ENCODE results near the gene IRAK4. TPM values are rescaled to one million over a fixed set of nuclear protein-coding genes. Genes with fewer than 3 reads are reported as not detected.

IRAK4 gene
- total and polyA plus RNA-seq, 2 experiments from 2014 or later, result 3.9 to 12.9 TPM

DNA sequence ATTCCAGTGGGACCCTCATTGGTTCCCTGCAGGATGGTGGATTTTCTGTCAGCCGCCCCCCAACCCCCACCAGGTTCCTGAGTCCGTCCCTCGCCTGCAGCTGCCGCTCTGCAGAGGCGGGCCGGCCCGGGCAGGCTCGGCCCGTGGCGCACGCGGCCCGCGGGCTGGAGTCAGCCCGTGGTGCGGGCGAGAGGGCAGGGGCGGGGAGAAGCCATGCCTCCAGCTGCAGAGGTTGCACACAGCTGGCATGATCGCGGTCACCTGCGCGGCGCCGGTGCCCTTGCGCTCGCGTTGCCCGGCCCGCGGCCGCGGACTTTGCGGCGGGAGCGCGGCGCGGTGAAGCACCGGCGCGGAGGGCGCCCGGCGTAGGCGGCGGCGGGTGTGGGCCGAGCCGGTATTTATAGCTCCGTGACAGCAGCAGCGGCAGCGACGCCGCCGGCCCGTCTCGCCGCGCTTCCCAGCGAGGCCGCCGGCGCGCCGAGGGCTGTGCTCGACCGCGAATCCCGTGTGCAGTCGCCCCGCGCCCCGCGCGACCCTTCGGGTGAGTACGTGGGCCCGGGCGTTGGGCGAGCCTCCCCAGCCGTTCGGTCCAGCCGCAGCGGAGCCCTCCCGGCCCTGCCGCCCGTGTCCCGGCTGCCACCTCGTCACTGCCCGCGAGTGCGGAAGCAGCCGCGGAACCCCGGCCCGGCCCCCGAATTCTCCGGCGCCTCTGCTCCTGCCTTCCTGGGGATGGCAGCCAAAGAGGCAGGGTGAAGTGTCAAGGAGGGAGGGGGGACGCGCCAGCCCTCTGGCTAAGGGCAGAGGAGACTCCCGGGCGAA is 77.1 kb downstream of the IRAK4 start, which contains the start of gene TMEM117:
TSS of gene TMEM117 (plus strand) at position 426 of the 819 bp plus-strand sequence.
- H3K27ac Mint-ChIP-seq, result no peak within 1 kb of the TSS
- no peak within 1 kb of the TSS for H3K27ac ChIP-seq (ENCODE audit: low read depth)

DNA sequence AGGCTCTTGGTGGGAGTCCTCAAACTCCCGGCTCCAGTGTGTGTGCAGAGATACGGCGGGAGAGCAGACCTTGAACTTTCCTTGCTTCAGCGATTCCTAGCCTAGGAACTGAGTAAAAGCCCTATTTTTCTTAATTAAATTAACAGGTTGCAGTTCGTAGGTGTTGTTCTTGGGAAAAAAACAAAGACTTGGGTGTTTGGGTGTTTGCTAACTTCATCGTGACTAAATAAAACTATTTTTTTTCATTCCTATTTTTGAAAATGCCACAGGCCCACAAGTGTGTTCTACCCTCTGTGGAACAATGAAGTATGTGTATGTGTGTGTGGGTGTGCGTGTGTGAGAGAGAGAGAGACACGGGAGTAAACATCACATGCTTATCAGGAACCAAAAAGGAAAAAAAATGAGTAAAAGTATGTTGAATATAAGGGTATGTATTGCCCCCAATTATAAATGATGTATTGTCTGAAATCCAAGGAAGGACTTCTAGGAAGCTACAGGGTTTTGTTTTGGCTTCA is 77.8 kb downstream of the IRAK4 start:
- Mint-ChIP-seq H3K27ac (no peak overlapping the region), H3K27me3 (ENCODE audit: insufficient read depth, low read depth, poor library complexity) (peaks cover 17% of the 10 kb centered on the region), H3K9me3 (no peaks in the 10 kb centered on the region; the same call in 1 of the 3 replicates), H3K4me3 (peak overlapping the region; percentile 68), H3K4me1 (peaks cover 7% of the 10 kb centered on the region; the same call in 2 of the 3 replicates), H3K36me3 (ENCODE audit: low read depth) (no peaks in the 10 kb centered on the region; the same call in 2 of the 3 replicates)
- H3K27ac ChIP-seq (ENCODE audit: low read depth), result no peak overlapping the region
- no peak for ATAC-seq
- peak overlapping the region; percentile 97 for H2AFZ ChIP-seq
- TF ChIP-seq JUNB (IDR thresholded peaks at IDR 0.05; ENCODE audit: unreplicated experiment) (no peak), NANOG (IDR thresholded peaks at IDR 0.05; ENCODE audit: borderline replicate concordance) (no peak), EZH2phosphoT487 (IDR thresholded peaks at IDR 0.05; ENCODE audit: unreplicated experiment) (no peak), EZH2 (IDR thresholded peaks at IDR 0.05; ENCODE audit: low read depth, unreplicated experiment) (no peak), POLR2AphosphoS5 (IDR thresholded peaks at IDR 0.05; ENCODE audit: low read depth) (no peak)
- TF ChIP-seq, protein P1, sequence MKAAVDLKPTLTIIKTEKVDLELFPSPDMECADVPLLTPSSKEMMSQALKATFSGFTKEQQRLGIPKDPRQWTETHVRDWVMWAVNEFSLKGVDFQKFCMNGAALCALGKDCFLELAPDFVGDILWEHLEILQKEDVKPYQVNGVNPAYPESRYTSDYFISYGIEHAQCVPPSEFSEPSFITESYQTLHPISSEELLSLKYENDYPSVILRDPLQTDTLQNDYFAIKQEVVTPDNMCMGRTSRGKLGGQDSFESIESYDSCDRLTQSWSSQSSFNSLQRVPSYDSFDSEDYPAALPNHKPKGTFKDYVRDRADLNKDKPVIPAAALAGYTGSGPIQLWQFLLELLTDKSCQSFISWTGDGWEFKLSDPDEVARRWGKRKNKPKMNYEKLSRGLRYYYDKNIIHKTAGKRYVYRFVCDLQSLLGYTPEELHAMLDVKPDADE (IDR thresholded peaks at IDR 0.05), result no peak
- TF ChIP-seq, protein P2, sequence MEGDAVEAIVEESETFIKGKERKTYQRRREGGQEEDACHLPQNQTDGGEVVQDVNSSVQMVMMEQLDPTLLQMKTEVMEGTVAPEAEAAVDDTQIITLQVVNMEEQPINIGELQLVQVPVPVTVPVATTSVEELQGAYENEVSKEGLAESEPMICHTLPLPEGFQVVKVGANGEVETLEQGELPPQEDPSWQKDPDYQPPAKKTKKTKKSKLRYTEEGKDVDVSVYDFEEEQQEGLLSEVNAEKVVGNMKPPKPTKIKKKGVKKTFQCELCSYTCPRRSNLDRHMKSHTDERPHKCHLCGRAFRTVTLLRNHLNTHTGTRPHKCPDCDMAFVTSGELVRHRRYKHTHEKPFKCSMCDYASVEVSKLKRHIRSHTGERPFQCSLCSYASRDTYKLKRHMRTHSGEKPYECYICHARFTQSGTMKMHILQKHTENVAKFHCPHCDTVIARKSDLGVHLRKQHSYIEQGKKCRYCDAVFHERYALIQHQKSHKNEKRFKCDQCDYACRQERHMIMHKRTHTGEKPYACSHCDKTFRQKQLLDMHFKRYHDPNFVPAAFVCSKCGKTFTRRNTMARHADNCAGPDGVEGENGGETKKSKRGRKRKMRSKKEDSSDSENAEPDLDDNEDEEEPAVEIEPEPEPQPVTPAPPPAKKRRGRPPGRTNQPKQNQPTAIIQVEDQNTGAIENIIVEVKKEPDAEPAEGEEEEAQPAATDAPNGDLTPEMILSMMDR (conservative IDR thresholded peaks at IDR 0.05; ENCODE audit: low read depth in 2 of 2), result no peak
- H3K4me1 ChIP-seq (ENCODE audit: insufficient read depth), result peaks cover 3% of the 10 kb centered on the region; the same call in 1 of the 2 replicates
- H3K4me2 ChIP-seq, result peak overlapping the region; percentile 93
- no peak for DNase-seq (ENCODE audit: low spot score)
- no peaks in the 10 kb centered on the region for H3K79me2 ChIP-seq (replicated peaks; ENCODE audit: insufficient read depth)
- peak overlapping the region; percentile 84 for H3K4me3 ChIP-seq
- H3K9me2 ChIP-seq (ENCODE audit: insufficient read depth), result no peaks in the 10 kb centered on the region
- no peaks in the 10 kb centered on the region for H3F3A ChIP-seq (replicated peaks; ENCODE audit: low read depth)
- peaks cover 35% of the 10 kb centered on the region for H3K27me3 ChIP-seq (ENCODE audit: insufficient read depth)
- no peaks in the 10 kb centered on the region for H3K36me3 ChIP-seq (ENCODE audit: insufficient read depth)
- no peaks in the 10 kb centered on the region for H4K20me1 ChIP-seq (replicated peaks; ENCODE audit: insufficient read depth)

More for the DNA sequence above, 77.1 kb downstream of the IRAK4 start, which contains the start of gene TMEM117:
- Mint-ChIP-seq H3K36me3 (ENCODE audit: low read depth) (no peaks in the 10 kb centered on the region; the same call in 2 of the 3 replicates), H3K27me3 (ENCODE audit: insufficient read depth, low read depth, poor library complexity) (peaks cover 17% of the 10 kb centered on the region), H3K9me3 (no peaks in the 10 kb centered on the region; the same call in 1 of the 3 replicates), H3K4me3 (peak within 1 kb of the TSS; percentile 72), H3K4me1 (peaks cover 7% of the 10 kb centered on the region; the same call in 2 of the 3 replicates)
- peaks cover 35% of the 10 kb centered on the region for H3K27me3 ChIP-seq (ENCODE audit: insufficient read depth)
- no peaks in the 10 kb centered on the region for H3K79me2 ChIP-seq (replicated peaks; ENCODE audit: insufficient read depth)
- TF ChIP-seq CREB1 (CRISPR knock-in tag; IDR thresholded peaks at IDR 0.05; ENCODE audit: low read depth) (no peak), POLR2AphosphoS5 (IDR thresholded peaks at IDR 0.05; ENCODE audit: low read depth) (no peak)
- TF ChIP-seq, protein P3, sequence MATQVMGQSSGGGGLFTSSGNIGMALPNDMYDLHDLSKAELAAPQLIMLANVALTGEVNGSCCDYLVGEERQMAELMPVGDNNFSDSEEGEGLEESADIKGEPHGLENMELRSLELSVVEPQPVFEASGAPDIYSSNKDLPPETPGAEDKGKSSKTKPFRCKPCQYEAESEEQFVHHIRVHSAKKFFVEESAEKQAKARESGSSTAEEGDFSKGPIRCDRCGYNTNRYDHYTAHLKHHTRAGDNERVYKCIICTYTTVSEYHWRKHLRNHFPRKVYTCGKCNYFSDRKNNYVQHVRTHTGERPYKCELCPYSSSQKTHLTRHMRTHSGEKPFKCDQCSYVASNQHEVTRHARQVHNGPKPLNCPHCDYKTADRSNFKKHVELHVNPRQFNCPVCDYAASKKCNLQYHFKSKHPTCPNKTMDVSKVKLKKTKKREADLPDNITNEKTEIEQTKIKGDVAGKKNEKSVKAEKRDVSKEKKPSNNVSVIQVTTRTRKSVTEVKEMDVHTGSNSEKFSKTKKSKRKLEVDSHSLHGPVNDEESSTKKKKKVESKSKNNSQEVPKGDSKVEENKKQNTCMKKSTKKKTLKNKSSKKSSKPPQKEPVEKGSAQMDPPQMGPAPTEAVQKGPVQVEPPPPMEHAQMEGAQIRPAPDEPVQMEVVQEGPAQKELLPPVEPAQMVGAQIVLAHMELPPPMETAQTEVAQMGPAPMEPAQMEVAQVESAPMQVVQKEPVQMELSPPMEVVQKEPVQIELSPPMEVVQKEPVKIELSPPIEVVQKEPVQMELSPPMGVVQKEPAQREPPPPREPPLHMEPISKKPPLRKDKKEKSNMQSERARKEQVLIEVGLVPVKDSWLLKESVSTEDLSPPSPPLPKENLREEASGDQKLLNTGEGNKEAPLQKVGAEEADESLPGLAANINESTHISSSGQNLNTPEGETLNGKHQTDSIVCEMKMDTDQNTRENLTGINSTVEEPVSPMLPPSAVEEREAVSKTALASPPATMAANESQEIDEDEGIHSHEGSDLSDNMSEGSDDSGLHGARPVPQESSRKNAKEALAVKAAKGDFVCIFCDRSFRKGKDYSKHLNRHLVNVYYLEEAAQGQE (IDR thresholded peaks at IDR 0.05; ENCODE audit: unreplicated experiment), result no peak
- H3K9me2 ChIP-seq (ENCODE audit: insufficient read depth), result no peaks in the 10 kb centered on the region
- peak within 1 kb of the TSS; percentile 93 for H3K4me2 ChIP-seq
- peak within 1 kb of the TSS; percentile 97 for H2AFZ ChIP-seq
- H3F3A ChIP-seq (replicated peaks; ENCODE audit: low read depth), result no peaks in the 10 kb centered on the region
- ATAC-seq (peak; percentile 91), DNase-seq (ENCODE audit: low spot score) (peak; percentile 81)
- H3K4me1 ChIP-seq (ENCODE audit: insufficient read depth), result peaks cover 3% of the 10 kb centered on the region; the same call in 1 of the 2 replicates
- H4K20me1 ChIP-seq (replicated peaks; ENCODE audit: insufficient read depth), result no peaks in the 10 kb centered on the region
- H3K4me3 ChIP-seq, result peak within 1 kb of the TSS; percentile 84
- H3K36me3 ChIP-seq (ENCODE audit: insufficient read depth), result no peaks in the 10 kb centered on the region

Data from GM23338 (cell line).